Activated CD8-positive, alpha-beta memory T cell treated with anti-CD3 and anti-CD28 coated beads, Interleukin-2, amount 50 U/mL, for 4 hours (primary cell): ENCODE measurements around the gene NHS.
"Not testable (repeated sequence)": the region's sequence is repeated elsewhere in the genome, so short reads cannot be mapped to it uniquely, and the experiment has no call there.

ENCODE experiments used
- DNase-seq: peaks from one replicate; pipeline ENCODE4 v3.0.0-alpha.2; 2020

NHS gene

GRCh38 chrX:17409566-17410290 lies 34.7 kb downstream of the NHS start:
- no peak for DNase-seq

- no peak for DNase-seq
These were observed 35.7 kb downstream of the NHS start for GRCh38 chrX:17410651-17411050.

- DNase-seq, result no peak
These were observed 36.2 kb downstream of the NHS start for GRCh38 chrX:17411205-17411604.

- no peak for DNase-seq
These were observed 37.7 kb downstream of the NHS start for GRCh38 chrX:17412692-17413091.

- no peak for DNase-seq
These were observed 38.2 kb downstream of the NHS start for GRCh38 chrX:17413228-17413627.

- DNase-seq, result no peak
These were observed 39.1 kb downstream of the NHS start for GRCh38 chrX:17414027-17414658.

GRCh38 chrX:17414839-17415238 lies 39.8 kb downstream of the NHS start:
- no peak for DNase-seq

GRCh38 chrX:17415242-17415810 lies 40.3 kb downstream of the NHS start:
- DNase-seq, result no peak

GRCh38 chrX:17417372-17417771 lies 42.4 kb downstream of the NHS start:
- DNase-seq, result no peak

- DNase-seq, result no peak
These were observed 50.1 kb downstream of the NHS start for GRCh38 chrX:17425136-17425535.

- no peak for DNase-seq
These were observed 50.6 kb downstream of the NHS start for GRCh38 chrX:17425551-17425950.

GRCh38 chrX:17431171-17431570 lies 56.2 kb downstream of the NHS start:
- DNase-seq, result no peak

GRCh38 chrX:17432158-17432557 lies 57.2 kb downstream of the NHS start:
- no peak for DNase-seq

- DNase-seq, result no peak
These were observed 59.0 kb downstream of the NHS start for GRCh38 chrX:17433965-17434364.

- no peak for DNase-seq
These were observed 60.5 kb downstream of the NHS start for GRCh38 chrX:17435476-17435875.

- DNase-seq, result no peak
These were observed 63.2 kb downstream of the NHS start for GRCh38 chrX:17438221-17438620.

GRCh38 chrX:17440258-17440657 lies 65.3 kb downstream of the NHS start:
- DNase-seq, result no peak

GRCh38 chrX:17440836-17441235 lies 65.8 kb downstream of the NHS start:
- no peak for DNase-seq

GRCh38 chrX:17441965-17442364 lies 67.0 kb downstream of the NHS start:
- no peak for DNase-seq

- no peak for DNase-seq
These were observed 67.9 kb downstream of the NHS start for GRCh38 chrX:17442898-17443297.

GRCh38 chrX:17443556-17443955 lies 68.6 kb downstream of the NHS start:
- no peak for DNase-seq

- not testable (repeated sequence) for DNase-seq
These were observed 71.3 kb downstream of the NHS start for GRCh38 chrX:17446269-17446668.

- DNase-seq, result no peak
These were observed 73.2 kb downstream of the NHS start for GRCh38 chrX:17448188-17448587.

GRCh38 chrX:17449866-17450265 lies 74.9 kb downstream of the NHS start:
- DNase-seq, result no peak

- no peak for DNase-seq
These were observed 78.8 kb downstream of the NHS start for GRCh38 chrX:17453788-17454187.
